ENCODE results near the gene SLC22A12.

DNA sequence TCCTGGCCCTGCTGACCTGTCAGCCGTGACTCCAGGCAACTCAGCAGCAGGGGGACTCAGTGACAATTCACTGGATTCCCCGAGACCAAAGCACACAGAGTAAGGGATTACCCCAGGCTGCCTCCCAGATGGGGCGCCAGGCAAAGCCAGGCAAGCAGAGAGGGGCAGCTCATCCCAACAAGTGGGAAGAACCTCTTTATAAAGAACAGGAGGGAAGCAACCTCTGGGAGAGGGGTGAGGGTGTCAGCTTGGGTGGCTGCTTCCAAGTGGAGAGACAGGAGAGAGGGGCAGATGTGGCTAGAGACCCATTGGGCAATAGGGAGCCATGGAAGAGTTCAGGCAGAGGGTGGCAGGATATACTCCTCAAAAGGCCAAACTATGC lies 1.2 kb downstream of the SLC22A12 start:
- TF ChIP-seq POLR2A (IDR thresholded peaks at IDR 0.05), result no peak
- TF ChIP-seq, protein P1, sequence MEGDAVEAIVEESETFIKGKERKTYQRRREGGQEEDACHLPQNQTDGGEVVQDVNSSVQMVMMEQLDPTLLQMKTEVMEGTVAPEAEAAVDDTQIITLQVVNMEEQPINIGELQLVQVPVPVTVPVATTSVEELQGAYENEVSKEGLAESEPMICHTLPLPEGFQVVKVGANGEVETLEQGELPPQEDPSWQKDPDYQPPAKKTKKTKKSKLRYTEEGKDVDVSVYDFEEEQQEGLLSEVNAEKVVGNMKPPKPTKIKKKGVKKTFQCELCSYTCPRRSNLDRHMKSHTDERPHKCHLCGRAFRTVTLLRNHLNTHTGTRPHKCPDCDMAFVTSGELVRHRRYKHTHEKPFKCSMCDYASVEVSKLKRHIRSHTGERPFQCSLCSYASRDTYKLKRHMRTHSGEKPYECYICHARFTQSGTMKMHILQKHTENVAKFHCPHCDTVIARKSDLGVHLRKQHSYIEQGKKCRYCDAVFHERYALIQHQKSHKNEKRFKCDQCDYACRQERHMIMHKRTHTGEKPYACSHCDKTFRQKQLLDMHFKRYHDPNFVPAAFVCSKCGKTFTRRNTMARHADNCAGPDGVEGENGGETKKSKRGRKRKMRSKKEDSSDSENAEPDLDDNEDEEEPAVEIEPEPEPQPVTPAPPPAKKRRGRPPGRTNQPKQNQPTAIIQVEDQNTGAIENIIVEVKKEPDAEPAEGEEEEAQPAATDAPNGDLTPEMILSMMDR (IDR thresholded peaks at IDR 0.05), result no peak
